ENCODE measurements around the gene EMD. TPM values are rescaled to one million over a fixed set of nuclear protein-coding genes. Genes with fewer than 3 reads are reported as not detected.

The EMD gene
- total and polyA plus RNA-seq, 2 donors from 2014 or later = 79.6 to 102 TPM

DNA sequence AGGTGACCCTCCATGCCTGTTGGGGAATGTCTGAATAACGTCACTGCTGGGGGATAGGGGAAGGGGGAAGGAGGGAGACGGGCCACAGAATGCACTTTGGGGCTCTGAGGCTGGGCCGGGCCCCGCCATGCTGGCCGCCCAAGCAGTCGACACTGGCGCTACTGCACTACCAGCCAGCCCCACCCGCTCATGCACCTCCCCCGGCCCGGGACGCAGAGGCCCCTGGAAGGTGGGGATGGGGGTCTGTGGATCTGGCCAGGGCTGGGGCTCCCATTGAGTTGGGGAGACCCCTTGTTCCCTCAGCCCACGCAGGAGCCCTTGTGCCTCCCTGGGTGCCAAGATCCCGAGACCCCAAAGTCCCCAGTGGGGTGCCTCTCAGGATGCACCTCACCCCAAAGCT, 22.5 kb upstream of the EMD start:
- Histone ChIP-seq H3K27me3 (ENCODE audit: control insufficient read depth, insufficient read depth, low read length) (no peaks in the 10 kb centered on the region), H3K27ac (ENCODE audit: low read depth in 2 of 2, low read length in 2 of 2) (no peak overlapping the region), H3K9ac (ENCODE audit: low read length in 3 of 3) (no peak overlapping the region), H3K36me3 (ENCODE audit: control insufficient read depth in 2 of 3, insufficient read depth in 3 of 3, low read length in 3 of 3) (peaks cover 0 to 22% (median 10%) of the 10 kb centered on the region in 3 donors), H3K9me3 (ENCODE audit: control insufficient read depth in 2 of 3, insufficient read depth in 1 of 3, low read length in 3 of 3) (no peaks in the 10 kb centered on the region), H3K4me3 (ENCODE audit: low read length in 3 of 3) (no peak overlapping the region), H3K4me1 (ENCODE audit: control insufficient read depth in 2 of 3, insufficient read depth in 2 of 3, low read depth in 1 of 3, low read length in 3 of 3) (no peaks in the 10 kb centered on the region)
- no peak for DNase-seq
- TF ChIP-seq, protein P1, sequence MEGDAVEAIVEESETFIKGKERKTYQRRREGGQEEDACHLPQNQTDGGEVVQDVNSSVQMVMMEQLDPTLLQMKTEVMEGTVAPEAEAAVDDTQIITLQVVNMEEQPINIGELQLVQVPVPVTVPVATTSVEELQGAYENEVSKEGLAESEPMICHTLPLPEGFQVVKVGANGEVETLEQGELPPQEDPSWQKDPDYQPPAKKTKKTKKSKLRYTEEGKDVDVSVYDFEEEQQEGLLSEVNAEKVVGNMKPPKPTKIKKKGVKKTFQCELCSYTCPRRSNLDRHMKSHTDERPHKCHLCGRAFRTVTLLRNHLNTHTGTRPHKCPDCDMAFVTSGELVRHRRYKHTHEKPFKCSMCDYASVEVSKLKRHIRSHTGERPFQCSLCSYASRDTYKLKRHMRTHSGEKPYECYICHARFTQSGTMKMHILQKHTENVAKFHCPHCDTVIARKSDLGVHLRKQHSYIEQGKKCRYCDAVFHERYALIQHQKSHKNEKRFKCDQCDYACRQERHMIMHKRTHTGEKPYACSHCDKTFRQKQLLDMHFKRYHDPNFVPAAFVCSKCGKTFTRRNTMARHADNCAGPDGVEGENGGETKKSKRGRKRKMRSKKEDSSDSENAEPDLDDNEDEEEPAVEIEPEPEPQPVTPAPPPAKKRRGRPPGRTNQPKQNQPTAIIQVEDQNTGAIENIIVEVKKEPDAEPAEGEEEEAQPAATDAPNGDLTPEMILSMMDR (IDR thresholded peaks at IDR 0.05; ENCODE audit: borderline replicate concordance, extremely low read depth, insufficient read depth) = no peak
- FAIRE-seq = no peak
- intact Hi-C loops (cut with DNase I) = no loop called here

- H3K36me3 ChIP-seq (ENCODE audit: control insufficient read depth in 2 of 3, insufficient read depth in 3 of 3, low read length in 3 of 3) = peaks cover 0 to 28% (median 13%) of the 10 kb centered on the region in 3 donors
- H3K27me3 ChIP-seq (ENCODE audit: control insufficient read depth, insufficient read depth, low read length) = no peaks in the 10 kb centered on the region
- DNase-seq (no peak), FAIRE-seq (no peak)
- no peak overlapping the region for H3K9ac ChIP-seq (ENCODE audit: low read length in 3 of 3)
- H3K9me3 ChIP-seq (ENCODE audit: control insufficient read depth in 2 of 3, insufficient read depth in 1 of 3, low read length in 3 of 3) = no peaks in the 10 kb centered on the region
- no peak overlapping the region for H3K27ac ChIP-seq (ENCODE audit: low read depth in 2 of 2, low read length in 2 of 2)
- no peaks in the 10 kb centered on the region for H3K4me1 ChIP-seq (ENCODE audit: control insufficient read depth in 2 of 3, insufficient read depth in 2 of 3, low read depth in 1 of 3, low read length in 3 of 3)
- intact Hi-C loops (cut with DNase I) = no loop called here
- TF ChIP-seq, protein P1 (IDR thresholded peaks at IDR 0.05; ENCODE audit: borderline replicate concordance, extremely low read depth, insufficient read depth) = no peak
- no peak overlapping the region for H3K4me3 ChIP-seq (ENCODE audit: low read length in 3 of 3)
Measured at GRCh38 chrX:154357205-154357604, 21.9 kb upstream of the EMD start.

GRCh38 chrX:154358011-154358410, 21.1 kb upstream of the EMD start:
- Histone ChIP-seq H3K27ac (ENCODE audit: low read depth in 2 of 2, low read length in 2 of 2) (no peak overlapping the region), H3K4me3 (ENCODE audit: low read length in 3 of 3) (no peak overlapping the region), H3K4me1 (ENCODE audit: control insufficient read depth in 2 of 3, insufficient read depth in 2 of 3, low read depth in 1 of 3, low read length in 3 of 3) (no peaks in the 10 kb centered on the region), H3K9me3 (ENCODE audit: control insufficient read depth in 2 of 3, insufficient read depth in 1 of 3, low read length in 3 of 3) (no peaks in the 10 kb centered on the region), H3K36me3 (ENCODE audit: control insufficient read depth in 2 of 3, insufficient read depth in 3 of 3, low read length in 3 of 3) (peaks cover 0 to 28% (median 12%) of the 10 kb centered on the region in 3 donors), H3K27me3 (ENCODE audit: control insufficient read depth, insufficient read depth, low read length) (no peaks in the 10 kb centered on the region), H3K9ac (ENCODE audit: low read length in 3 of 3) (no peak overlapping the region)
- DNase-seq = no peak
- TF ChIP-seq, protein P1 (IDR thresholded peaks at IDR 0.05; ENCODE audit: borderline replicate concordance, extremely low read depth, insufficient read depth) = no peak
- no peak for FAIRE-seq
- intact Hi-C loops (cut with DNase I) = no loop called here

DNA sequence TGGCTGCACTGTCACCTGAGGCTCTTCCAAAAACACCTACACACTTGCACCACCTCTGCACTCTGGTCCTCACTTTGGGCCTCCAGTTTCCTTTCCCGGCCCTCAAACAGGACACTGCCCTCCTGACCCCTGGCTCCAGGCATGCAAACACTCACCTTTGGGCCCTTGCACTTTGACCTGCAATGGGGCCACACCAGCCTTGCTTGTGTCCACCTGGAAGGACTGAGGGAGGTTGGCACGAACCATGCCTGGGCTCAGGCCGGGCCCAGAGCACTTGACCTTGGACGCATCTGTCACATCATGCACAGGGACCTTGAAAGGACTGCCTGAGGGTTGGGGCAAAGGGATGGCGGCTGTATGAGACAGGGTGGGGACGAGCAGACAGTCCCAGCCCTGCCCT, 20.3 kb upstream of the EMD start:
- H3K9ac ChIP-seq (ENCODE audit: low read length in 3 of 3) = no peak overlapping the region
- no peak for DNase-seq
- no peak for FAIRE-seq
- H3K9me3 ChIP-seq (ENCODE audit: control insufficient read depth in 2 of 3, insufficient read depth in 1 of 3, low read length in 3 of 3) = no peaks in the 10 kb centered on the region
- no peaks in the 10 kb centered on the region for H3K27me3 ChIP-seq (ENCODE audit: control insufficient read depth, insufficient read depth, low read length)
- no peak overlapping the region for H3K27ac ChIP-seq (ENCODE audit: low read depth in 2 of 2, low read length in 2 of 2)
- peaks cover under 1 to 20% (median 11%) of the 10 kb centered on the region in 3 donors for H3K36me3 ChIP-seq (ENCODE audit: control insufficient read depth in 2 of 3, insufficient read depth in 3 of 3, low read length in 3 of 3)
- no peaks in the 10 kb centered on the region for H3K4me1 ChIP-seq (ENCODE audit: control insufficient read depth in 2 of 3, insufficient read depth in 2 of 3, low read depth in 1 of 3, low read length in 3 of 3)
- TF ChIP-seq, protein P1 (IDR thresholded peaks at IDR 0.05; ENCODE audit: borderline replicate concordance, extremely low read depth, insufficient read depth) = no peak
- intact Hi-C loops (cut with DNase I) = no loop called here
- no peak overlapping the region for H3K4me3 ChIP-seq (ENCODE audit: low read length in 3 of 3)
